Activated CD8-positive, alpha-beta memory T cell treated with anti-CD3 and anti-CD28 coated beads, Interleukin-2, amount 50 U/mL, for 48 hours (primary cell): ENCODE results near the gene AGPAT1.

Experiments used
- DNase-seq: peaks from one replicate; pipeline ENCODE4 v3.0.0-alpha.2; 2020

Gene AGPAT1

DNA sequence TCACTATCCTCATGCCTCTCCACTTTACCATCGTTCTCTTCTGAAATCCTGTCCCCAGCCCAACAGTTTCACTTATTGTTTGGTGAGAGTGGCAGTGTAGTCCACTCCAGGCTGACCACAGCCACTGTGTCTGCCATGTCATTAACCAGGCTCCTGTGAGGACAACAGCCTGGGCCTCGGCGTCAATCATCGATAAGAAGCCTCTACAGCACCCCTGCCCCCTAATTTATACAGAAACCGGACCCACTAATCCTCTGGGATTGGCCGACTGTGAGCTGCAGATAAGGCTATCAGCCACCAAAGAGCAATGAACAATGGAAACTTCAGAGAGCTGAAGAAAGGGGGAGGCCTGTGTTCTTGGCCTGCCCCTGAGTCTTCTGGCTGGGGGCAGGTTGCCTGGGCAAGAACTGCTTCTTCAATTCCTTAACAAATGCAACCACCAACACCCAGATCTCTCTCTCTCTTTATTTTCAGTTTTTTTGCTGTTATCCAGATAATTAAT lies 8.1 kb downstream of the AGPAT1 start:
- DNase-seq = no peak

DNA sequence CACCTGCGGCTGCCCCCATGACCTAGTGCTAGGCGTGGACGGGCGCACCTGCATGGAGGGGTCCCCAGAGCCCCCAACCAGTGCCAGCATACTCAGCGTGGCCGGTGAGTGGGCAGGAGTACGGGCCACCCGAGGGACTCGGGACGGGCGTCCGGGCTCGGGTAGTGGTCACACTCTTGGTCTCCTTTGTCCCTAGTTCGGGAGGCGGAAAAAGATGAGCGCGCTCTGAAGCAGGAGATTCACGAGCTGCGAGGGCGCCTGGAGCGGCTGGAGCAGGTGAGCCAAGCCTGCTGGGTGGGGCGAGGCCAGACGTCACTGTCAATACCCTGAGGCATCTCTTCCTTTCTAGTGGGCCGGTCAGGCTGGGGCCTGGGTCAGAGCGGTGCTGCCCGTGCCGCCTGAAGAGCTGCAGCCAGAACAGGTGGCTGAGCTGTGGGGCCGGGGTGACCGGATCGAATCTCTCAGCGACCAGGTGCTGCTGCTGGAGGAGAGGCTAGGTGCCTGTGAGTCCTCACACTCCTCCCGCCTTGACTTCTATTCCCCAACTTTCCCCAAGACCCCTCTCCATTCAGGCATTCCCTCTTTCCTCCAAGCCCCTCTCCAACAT lies 8.6 kb downstream of the AGPAT1 start:
- DNase-seq = no peak

DNA sequence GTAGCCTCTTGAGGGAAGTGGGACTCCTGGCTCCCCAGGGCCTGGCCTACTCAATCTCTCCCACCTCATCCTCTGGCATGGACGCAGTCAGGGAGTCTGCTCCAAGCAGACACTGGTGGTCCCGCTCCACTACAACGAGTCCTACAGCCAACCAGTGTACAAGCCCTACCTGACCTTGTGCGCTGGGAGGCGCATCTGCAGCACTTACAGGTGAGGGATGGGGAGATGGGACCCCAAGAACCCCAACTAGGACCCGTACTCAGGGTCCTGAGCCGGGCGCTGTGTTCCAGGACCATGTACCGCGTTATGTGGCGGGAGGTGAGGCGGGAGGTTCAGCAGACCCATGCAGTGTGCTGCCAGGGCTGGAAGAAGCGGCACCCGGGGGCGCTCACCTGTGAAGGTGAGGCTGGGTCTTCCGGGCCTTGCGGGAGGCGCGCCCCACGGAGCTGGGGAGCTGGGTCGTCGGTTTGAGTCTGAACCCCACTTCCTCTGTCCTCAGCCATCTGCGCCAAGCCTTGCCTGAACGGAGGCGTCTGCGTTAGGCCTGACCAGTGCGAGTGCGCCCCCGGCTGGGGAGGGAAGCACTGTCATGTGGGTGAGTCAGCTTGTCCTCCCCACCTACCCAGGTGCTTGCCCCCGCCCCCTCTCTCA lies 9.3 kb downstream of the AGPAT1 start:
- no peak for DNase-seq

DNA sequence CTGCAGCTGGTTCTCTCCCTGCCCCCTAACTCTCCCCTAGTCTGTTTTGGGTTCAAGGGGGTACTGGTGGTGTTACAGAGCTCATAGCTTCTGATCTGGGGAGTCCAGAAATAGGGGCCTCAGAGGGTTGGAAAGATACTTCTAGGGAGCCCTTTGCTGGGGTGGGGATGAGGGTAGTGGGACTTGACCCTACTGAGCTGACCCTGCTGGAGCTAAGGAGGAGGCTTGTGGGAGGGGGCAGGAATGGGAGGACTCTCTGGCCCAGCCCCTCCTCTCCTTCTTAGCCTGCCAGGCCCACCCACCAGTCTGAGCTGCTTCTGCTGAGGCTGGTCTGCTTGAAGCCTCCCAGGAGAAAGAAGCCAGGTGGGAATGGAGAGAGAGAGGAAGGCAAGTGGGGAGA lies 11.6 kb downstream of the AGPAT1 start, which contains the start of gene EGFL8:
Gene EGFL8, plus strand, starts transcription at position 301 of the 400 bp plus-strand sequence. CDS start 1,571 bp downstream, outside the sequence.
- DNase-seq = no peak

DNA sequence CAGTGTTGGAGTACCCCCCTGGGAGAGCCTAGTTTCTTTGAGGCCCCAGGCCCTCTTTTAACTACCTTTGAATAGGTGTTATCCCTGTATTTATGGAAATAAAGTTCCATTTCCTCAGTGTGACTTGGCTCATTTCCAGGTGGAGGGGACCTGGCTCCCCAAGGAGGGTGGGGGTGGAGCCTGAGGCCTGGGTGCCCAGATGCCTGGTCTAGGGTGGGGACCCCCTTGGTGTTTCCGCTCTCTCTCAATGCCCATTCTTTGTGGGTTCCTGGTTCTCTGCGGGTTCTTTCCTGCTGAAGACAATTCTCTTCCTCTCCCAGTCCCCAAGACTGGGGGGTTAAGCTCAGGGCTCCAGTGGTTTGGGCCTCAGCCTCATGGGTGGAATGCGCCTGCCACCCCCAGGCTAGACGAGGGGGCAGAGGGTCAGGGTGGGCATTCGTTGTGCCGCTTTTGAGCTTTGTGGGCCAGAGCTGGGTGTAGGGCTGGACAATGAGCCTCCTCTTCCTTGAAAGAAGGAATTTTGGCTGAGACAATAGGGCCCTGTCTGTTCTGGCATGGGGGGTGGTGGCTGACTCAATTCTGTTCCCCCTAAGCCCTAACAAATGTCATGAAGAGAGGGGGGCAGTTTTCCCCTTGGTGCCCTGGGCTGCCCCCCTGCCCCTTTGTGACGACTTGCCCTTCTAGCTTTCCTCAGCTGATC lies 12.2 kb downstream of the AGPAT1 start:
- DNase-seq = no peak

DNA sequence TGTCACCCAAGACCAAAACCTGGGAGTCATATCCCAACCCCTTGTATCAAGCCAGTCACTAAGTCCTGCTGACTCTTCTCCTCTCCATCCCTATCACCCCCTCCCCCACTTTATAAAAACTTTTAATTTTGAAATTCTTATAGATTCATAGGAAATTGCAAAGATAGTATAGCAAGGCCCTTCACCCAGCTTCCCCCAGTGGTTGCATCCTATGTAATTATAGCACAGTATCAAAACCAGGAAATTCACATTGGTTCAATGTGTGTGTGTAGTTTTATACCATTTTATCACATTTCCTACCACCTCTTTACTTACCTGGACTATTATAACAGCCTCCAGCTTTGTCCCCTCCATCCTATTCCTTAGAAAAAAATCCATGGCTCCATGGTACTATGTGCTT lies 17.8 kb downstream of the AGPAT1 start:
- no peak for DNase-seq

DNA sequence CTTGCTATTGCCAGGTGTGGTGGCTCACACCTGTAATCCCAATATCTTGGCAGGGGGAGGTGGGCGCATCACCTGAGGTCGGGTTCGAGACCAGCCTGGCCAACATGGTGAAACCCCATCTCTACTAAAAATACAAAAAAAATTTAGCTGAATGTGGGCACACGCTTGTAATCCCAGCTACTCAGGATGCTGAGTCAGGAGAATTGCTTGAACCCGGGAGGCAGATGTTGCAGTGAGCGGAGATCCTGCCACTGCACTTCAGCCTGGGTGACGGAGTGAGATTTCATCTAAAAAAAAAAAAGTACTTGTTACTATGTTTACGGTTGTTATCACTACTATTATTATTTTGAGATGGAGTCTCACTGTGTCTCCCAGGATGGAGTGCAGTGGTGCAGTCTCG lies 19.0 kb downstream of the AGPAT1 start:
- DNase-seq = no peak

DNA sequence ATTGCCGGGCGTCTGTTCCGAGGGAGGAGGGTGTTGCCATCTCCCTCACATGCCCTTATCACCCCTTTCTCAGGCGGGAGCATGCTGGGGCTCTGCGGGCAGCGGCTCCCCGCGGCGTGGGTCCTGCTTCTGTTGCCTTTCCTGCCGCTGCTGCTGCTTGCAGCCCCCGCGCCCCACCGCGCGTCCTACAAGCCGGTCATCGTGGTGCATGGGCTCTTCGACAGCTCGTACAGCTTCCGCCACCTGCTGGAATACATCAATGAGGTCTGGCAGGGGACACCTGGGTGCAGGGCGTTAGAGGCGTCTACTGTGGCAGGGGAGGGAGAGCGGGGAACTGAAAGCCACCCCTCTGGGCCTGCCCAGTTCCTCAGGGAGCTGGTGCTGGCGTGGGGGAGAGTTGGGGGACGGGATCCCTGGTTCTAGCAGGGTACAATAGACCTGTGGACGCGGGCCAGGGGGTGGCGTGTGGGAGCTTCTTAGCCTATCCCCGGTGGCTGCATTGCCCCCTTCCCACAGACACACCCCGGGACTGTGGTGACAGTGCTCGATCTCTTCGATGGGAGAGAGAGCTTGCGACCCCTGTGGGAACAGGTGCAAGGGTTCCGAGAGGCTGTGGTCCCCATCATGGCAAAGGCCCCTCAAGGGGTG lies 21.2 kb downstream of the AGPAT1 start:
- DNase-seq = peak; percentile 77

DNA sequence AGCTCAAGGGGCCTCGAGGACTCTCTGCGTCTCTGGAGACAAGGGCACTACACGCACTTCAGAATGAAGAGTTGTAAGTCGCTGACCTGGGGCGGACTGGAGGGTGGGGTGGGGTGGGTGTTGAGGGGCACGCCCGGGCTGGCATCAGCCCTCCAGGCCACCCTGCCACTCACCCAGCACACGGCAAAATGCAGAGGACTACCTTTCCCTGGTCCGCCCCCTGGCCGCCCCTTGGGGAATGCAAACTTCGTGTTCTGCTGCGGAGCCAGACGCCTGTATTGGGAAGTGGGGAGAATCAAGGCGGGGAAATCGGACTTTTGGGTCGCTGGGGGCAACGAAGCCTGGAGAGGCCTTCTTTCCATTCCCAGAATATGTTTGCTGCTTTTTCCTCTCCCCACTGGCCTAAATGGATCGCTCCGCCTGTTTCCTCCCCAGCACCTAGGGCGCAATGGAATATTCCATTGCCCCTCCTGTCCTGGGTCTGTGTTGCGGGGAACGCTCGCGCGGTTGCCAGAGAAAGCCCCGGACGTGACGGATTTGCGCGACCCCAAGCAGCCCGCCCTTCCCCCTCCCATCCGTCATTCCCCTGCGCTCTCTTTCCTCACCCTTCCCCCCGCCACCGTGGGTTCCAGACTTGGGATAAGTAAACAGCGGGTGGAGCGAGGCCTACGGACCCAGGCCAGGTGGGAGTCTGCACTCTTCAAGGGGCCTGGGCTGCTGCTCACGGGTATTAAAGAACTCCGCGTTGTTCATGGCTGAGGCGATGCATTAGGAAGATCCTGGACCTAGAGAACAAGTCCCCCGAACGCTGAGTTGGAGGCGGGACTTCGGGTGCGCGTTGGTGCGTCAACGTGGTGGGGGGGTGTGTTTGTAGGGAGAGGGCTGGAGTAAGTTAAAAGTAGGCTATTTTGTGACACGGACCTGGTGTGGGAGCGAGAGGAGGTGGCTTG lies 22.0 kb downstream of the AGPAT1 start, which contains the start of gene PPT2:
Gene PPT2, plus strand, starts transcription at position 578 of the 950 bp plus-strand sequence. CDS start 454 bp downstream, outside the sequence.
- DNase-seq = peak; percentile 90

DNA sequence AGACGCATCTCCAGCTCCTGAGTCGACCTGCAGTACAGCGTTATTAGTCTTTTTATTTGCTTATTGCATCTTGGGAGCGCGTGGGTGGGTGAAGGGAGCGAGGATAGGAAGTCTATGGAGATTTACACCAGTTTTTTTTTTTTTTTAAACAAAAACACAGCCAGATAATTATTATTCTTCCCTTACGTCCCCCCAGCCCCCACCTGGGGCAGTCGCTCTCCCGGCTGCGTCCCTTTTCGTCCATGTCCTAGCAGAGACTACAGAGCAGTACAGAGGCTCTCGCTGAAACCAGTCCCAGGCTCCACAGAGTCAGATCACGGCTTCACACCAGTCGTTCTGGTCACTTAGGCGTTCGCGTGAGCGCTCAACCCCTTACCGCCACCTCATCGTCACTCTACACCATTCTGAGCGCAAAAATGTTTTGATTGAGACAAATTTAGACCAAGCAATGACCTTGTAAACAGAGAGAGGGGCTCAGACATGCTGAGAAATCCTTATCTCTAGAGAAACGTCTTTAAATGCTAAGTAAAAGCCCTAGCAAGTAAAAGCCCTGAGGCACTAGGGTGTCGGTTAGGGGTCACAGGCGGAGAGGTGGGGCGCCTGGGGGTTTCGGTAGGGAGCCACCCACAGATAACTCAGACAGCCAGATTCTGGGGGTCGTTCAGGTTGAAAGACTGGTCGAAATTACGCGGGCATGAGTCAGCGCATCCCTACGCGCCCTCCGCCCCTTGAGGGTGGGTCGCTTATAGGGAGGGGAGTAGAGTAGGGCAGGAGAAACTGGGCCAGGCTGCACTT lies 22.9 kb downstream of the AGPAT1 start:
- DNase-seq = no peak

DNA sequence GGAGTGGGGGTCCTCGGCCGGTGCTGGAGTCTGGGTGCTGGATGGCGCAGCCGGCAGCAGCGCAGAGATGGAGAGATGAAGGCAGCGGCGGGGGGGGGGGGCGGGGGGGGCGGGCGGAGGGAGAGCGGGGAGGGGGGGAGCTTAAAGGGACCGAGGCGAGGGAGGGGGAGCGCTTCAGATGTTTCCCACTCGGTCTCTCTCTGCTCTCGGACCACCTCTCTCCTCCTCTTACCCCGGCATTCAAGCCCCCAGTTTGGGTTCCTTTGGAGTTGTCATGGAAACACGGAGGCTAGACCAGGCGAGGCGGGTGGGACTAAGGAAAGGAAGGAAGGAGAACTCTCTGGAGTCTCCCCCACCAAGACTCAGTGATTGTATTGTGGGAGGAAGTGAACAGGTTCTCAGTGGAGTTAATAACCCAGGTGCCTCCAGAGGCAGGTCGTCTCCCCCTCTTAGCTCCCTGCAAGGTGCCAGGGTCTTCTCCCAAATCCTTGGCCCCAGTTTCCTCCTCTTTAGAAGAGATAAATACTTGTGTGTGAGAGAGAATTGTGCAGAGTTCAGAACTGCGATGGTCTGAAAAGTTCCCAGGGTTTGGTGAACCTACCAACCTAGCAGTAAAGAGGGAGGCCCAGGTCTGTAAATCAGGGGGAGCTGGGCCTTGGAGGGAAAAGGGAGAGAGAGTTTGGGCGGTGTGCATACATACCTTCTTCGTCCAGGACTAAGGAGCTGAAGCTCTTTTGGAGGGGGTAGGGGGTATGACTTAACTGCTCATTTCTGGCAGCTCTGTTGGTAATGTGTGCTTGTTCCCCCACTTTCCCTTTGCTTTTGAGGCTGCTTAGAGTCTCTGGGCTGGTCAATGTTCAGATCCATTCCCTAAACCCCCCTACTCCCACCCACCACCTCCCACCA lies 23.8 kb downstream of the AGPAT1 start, which contains the start of gene PRRT1:
Gene PRRT1, minus strand, starts transcription at position 77 of the 906 bp plus-strand sequence. CDS start 112 bp downstream, outside the sequence.
- DNase-seq = no peak

DNA sequence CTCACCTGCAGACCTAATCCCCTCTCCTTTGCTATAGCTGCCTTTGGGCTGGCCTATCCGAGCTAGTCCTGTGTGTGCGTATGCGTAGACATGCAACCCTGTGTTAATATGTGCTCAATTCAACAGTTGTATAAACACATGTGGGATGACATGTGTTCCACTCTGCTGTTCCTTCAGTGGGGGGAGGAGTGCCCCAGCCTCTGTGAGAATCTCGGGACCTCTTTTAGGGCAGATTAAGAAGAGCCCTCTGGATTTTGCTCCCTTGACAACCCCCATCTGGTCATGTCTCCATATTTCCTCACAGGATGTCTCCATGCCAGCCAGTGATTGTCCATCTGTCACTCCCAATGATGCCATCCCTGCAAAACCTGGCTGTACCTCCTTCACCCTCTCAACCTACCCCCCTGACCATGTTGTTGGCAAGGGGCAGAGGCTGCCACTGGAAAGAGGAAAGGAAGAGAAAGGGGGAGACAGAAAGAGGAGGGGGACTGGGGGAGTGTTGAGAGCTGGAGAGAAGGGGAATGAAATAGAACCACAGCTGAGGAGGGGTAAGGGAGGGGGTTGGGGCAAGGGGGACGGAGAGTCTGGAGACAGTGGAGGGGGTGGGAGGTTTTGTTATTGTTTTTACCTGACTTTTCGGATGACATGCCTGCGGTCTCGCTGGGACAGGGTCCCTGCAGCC lies 24.6 kb downstream of the AGPAT1 start:
- no peak for DNase-seq

DNA sequence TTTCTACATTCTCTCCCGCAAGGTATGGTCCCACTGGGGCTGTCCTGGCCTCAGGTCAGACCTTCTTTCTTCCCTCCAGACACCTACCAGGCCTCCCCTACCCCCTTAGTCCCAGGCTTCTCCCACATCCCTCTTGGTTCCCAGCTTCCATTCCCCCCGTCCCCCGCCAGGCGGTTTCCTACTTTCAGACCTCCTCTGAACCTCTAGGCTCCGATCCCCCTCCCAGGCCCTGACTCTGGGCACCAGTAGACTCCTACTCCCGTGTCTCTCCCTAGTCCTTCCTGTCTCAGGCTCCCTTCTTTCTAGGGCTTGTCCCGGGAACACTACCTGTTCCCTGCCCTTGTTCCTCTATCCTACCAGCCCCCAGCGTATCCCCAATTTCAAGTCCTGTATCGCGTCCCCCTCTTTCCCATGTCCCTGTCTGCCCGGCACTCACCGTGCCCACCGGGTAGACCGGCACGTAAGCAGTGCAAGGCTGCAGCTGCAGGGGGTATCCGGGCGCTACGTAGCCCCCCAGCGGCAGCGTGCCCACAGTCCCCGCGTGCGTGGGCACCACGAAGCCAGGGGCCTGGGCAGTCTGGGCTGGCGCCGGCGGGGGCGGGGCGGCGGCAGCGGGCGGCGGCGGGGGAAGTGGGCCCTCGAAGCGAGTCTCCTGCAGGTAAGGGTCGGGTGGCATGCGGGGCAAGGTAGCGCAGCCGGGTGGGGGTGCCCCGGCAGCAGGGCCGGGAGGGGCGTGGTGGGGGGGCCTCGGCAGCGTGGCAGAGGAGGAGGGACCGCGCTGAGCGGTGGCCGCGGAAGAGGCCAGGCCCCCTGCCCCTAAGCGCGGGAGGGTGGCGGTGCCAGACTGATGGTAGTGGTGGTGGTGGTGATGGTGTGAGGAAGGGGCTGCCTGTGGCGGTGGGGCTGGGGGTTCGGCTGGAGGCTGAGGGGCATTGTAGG lies 25.7 kb downstream of the AGPAT1 start:
- no peak for DNase-seq

DNA sequence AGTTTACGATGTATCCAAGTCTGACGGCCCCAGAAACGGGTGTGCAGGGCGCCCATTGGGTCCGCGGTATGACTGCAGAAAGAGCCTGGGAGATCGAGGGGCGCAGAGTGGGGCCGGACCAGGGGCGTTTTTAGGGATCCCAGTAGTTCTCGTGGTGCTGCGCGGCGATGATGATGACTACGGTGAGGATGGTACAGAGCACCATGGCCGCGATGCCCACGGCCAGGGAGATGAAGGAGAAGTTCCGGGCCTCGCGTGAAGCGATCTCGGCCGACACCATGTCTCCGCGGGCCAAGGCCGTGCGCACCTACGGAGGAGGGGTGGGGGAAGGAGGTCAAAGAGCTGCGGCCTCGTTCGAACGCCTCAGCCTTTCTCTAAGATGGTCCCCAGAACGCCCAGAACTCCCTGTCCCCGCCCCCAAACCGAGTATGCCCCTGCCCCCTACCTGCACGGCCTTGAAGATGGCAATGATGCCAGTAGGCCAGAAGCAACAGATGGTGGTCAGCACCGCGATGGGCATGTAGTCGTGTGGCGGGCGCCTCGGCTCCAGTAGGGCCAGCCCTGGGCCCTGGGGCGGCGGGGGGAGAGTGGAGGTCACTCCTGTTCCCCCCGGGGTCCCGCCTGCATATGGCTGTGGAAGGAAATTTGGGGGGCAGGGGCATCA lies 26.7 kb downstream of the AGPAT1 start:
- no peak for DNase-seq

DNA sequence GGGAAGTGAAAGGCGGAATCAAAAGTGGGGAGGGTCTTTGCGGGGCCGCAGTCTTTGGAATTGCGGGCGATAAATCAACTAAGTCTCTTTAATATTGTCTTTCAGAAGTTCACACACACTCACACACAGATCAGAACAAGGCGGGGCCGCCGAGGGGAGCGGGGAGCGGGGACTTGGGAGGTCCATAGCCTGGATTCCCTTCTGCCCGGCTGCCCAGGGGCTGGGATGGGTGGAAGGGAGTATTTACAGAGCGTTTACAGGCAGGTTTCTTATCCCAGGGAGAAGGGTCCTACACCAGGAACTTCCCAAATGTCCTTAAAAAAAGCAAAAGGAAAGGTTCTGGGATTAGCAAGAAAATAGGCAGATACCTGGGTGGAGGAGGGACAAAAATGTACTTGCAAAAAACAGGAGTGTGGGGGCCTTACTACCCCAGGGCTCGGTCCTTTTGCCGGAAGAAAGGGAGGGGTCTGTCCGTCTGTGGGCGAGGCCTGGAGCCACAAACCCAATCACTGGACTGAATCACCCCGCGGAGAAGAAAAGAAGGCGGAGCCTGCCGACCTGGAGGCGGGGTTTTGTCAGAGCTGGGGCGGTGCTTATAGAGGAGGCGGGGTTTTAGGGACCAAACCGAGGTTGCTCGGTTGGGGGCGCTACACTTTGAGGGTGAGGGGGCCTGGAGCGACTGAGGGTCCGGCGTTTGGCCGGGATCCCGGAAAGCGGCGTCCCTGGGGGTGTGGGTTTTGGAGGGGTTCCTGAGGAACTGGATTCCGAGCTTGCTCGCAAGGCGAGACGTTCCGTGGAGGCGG lies 27.4 kb downstream of the AGPAT1 start:
- DNase-seq = peak; percentile 85

DNA sequence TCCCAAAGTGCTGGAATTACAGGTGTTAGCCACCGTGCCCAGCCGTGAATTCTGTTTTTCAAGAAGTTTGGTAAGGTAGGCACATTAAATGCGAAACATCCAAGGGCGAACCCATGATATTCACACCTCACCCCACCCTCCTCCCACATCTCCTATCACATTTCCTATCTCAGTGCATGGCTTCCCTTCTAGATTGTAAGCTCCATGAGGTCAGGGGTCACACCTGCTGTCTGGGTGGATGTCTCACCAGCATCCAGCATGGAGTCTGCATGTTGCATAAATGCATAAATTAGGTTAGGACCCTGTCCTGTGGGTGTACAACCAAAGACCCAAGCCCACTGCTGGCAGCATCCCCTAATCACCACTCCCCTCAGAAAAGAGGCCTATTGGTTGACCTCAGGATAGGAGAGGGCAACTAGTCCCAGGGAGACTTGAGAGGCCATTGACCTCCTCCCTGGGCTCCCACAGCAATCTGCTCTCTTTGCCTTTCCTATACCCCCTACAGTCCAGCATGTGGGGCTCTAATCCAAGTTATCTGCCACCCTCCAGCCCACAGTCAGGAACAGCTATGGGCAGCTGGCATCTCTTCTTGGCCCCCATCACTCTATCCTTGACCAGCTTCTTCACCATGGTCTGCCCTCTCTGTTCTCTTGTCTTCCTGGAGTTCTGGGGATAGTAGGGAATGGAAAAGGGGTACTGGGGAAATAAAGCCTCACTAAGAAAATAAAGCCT lies 28.3 kb downstream of the AGPAT1 start:
- DNase-seq = no peak
